ENCODE results near the gene UPK3B. TPM values are rescaled to one million over a fixed set of nuclear protein-coding genes. Genes with fewer than 3 reads are reported as not detected.
"Not testable (repeated sequence)": the region's sequence is repeated elsewhere in the genome, so short reads cannot be mapped to it uniquely, and the experiment has no call there.

The UPK3B gene
- total and polyA plus RNA-seq, 9 of the 15 experiments (the other 6 are each of a cell fraction or from before 2014, with no cell fraction given): not detected

GRCh38 chr7:76504351-76505167 is 5.8 kb upstream of the UPK3B start:
- H3K36me3 ChIP-seq (ENCODE audit: control insufficient read depth, insufficient read depth, low read length); H3K4me3 ChIP-seq; POLR2A ChIA-PET; H3K9me1 ChIP-seq (ENCODE audit: control insufficient read depth, insufficient read depth, low read length); CTCF ChIA-PET (ENCODE audit: low intra/inter-chr PET ratio); BruUV-seq (replicated peaks); H3K4me2 ChIP-seq (ENCODE audit: insufficient read depth, low read length); H4K20me1 ChIP-seq (replicated peaks; ENCODE audit: control insufficient read depth, insufficient read depth, low read length); FAIRE-seq; H3K27me3 ChIP-seq (ENCODE audit: control insufficient read depth in 2 of 2, insufficient read depth in 2 of 2, low read length in 2 of 2); H3K4me1 ChIP-seq (replicated peaks in 1 of 2; ENCODE audit: control insufficient read depth in 2 of 2, insufficient read depth in 2 of 2, low read length in 2 of 2); H3K27ac ChIP-seq (ENCODE audit: extremely low read depth, low read depth, low read length); H3K79me2 ChIP-seq (ENCODE audit: control insufficient read depth, insufficient read depth, low read length); H3K9me3 ChIP-seq (replicated peaks; ENCODE audit: control insufficient read depth, insufficient read depth, low read depth, low read length); H2AFZ ChIP-seq (ENCODE audit: low read depth, low read length); H3K9ac ChIP-seq (ENCODE audit: insufficient read depth in 1 of 2, low read depth in 2 of 2, low read length in 2 of 2): not testable (repeated sequence)
- ATAC-seq (peak; percentile 25), DNase-seq (ENCODE audit: extremely low read depth in 1 of 4, low spot score in 3 of 4) (peak in 1 of 4 experiments; percentile 5)
- intact Hi-C loops (cut with micrococcal nuclease): loop anchor here (10.0 kb wide), 1 partner anchor 490 kb away; no protein-coding TSS in a partner anchor
- 67% methylated on average over 13 of the region's 33 CpGs for WGBS (ENCODE audit: insufficient coverage, low coverage, missing lambda C conversion rate)
- in situ Hi-C loops (cut with MboI): loop anchor here (5.0 to 10.0 kb wide), 3 partner anchors 70 to 498 kb away; no protein-coding TSS in a partner anchor

GRCh38 chr7:76505168-76506080 is 4.9 kb upstream of the UPK3B start:
- DNase-seq (ENCODE audit: extremely low read depth in 1 of 4, low spot score in 3 of 4) (peak in 2 of 4 experiments; percentile 9), ATAC-seq (no peak), FAIRE-seq (no peak)
- in situ Hi-C loops (cut with MboI): loop anchor here (10.0 kb wide), 2 partner anchors 71 to 99 kb away; no protein-coding TSS in a partner anchor
- Histone ChIP-seq H4K20me1 (replicated peaks; ENCODE audit: control insufficient read depth, insufficient read depth, low read length) (no peaks in the 10 kb centered on the region), H3K9ac (ENCODE audit: insufficient read depth in 1 of 2, low read depth in 2 of 2, low read length in 2 of 2) (peak overlapping the region in 1 of 2 experiments; percentile 35; a peak in 1 of 4 replicates), H3K79me2 (ENCODE audit: control insufficient read depth, insufficient read depth, low read length) (no peaks in the 10 kb centered on the region), H3K4me3 (no peak overlapping the region), H2AFZ (ENCODE audit: low read depth, low read length) (no peak overlapping the region), H3K27ac (ENCODE audit: extremely low read depth, low read depth, low read length) (no peak overlapping the region), H3K9me1 (ENCODE audit: control insufficient read depth, insufficient read depth, low read length) (no peaks in the 10 kb centered on the region), H3K27me3 (ENCODE audit: control insufficient read depth in 2 of 2, insufficient read depth in 2 of 2, low read length in 2 of 2) (no peaks in the 10 kb centered on the region), H3K36me3 (ENCODE audit: control insufficient read depth, insufficient read depth, low read length) (peaks cover 7% of the 10 kb centered on the region; the same call in 1 of the 3 replicates), H3K4me1 (replicated peaks in 1 of 2; ENCODE audit: control insufficient read depth in 2 of 2, insufficient read depth in 2 of 2, low read length in 2 of 2) (peaks cover 0 to 13% of the 10 kb centered on the region in 2 experiments; a peak in 2 of 5 replicates), H3K4me2 (ENCODE audit: insufficient read depth, low read length) (no peak overlapping the region), H3K9me3 (replicated peaks; ENCODE audit: control insufficient read depth, insufficient read depth, low read depth, low read length) (no peaks in the 10 kb centered on the region)
- BruUV-seq (replicated peaks): no TSS peak
- POLR2A ChIA-PET: no interaction called here
- TF ChIP-seq POLR2G (IDR thresholded peaks at IDR 0.05; ENCODE audit: low read depth, low read length) (peak; percentile 38; the same call in 1 of the 2 replicates), GABPB2 (CRISPR knock-in tag; conservative IDR thresholded peaks at IDR 0.05) (no peak)
- WGBS (ENCODE audit: insufficient coverage, low coverage, missing lambda C conversion rate): 92% methylated on average over 31 of the region's 32 CpGs
- CTCF ChIA-PET (ENCODE audit: low intra/inter-chr PET ratio): no interaction called here
- intact Hi-C loops (cut with micrococcal nuclease): loop anchor here (10.0 kb wide), 1 partner anchor 489 kb away; no protein-coding TSS in a partner anchor

All from K562 (cell line).